Fibroblast of lung (primary cell): ENCODE data around the gene CACTIN.

Experiments
- CTCF ChIP-seq, 2 donors: IDR thresholded peaks in 1 of 2; conservative IDR thresholded peaks in 1 of 2; 1 replicate in 1 of 2; 2 replicates in 1 of 2; pipeline ENCODE4 v1.5.1; 2011 to 2012; ENCODE audit warnings: low read length in 2 of 2, control low read depth in 1 of 2, inconsistent platforms in 1 of 2, low read depth in 1 of 2, mild to moderate bottlenecking in 1 of 2
- EZH2 ChIP-seq: IDR thresholded peaks from 2 replicates; pipeline ENCODE4 v1.5.1; 2012; ENCODE audit warnings: low read length, control low read depth, mild to moderate bottlenecking; ENCODE audit errors: missing control alignments

- no peak for TF ChIP-seq EZH2
- peak; percentile 59 to 76 for TF ChIP-seq CTCF (conservative IDR thresholded peaks at IDR 0.05 in 1 of 2, IDR thresholded peaks at IDR 0.05 in 1 of 2; ENCODE audit: low read depth in 1 of 2, low read length in 2 of 2)
Observed at GRCh38 chr19:3665681-3666544, 39.3 kb upstream of the CACTIN start.
